OCI-LY7 (cell line): ENCODE data around the gene ARL13A. TPM values are rescaled to one million over a fixed set of nuclear protein-coding genes. Genes with fewer than 3 reads are reported as not detected.

Source experiments
- BruUV-seq: library from RNA; stranded (reverse); fragments of 400-500 nt; replicated peaks from 2 replicates; lab custom pipeline; 2021; lab: Mats Ljungman, UMichigan
- CTCF ChIA-PET: fragments of 300-600 bp; sonication (Branson Sonifier 250); formaldehyde crosslinking; loops from one replicate; lab custom pipeline; 2022; ENCODE audit warnings: antibody characterized with exemption; ENCODE audit not compliant: unreplicated experiment; lab: Charles Lee
- POLR2A ChIA-PET: fragments of 300-600 bp; sonication (Branson Sonifier 250); formaldehyde crosslinking; loops from one replicate; lab custom pipeline; 2022; ENCODE audit warnings: antibody characterized with exemption; lab: Charles Lee
- DNase-seq: peaks from one replicate; pipeline ENCODE4 v3.0.0-alpha.2; 2015; ENCODE audit warnings: low spot score
- H2AFZ ChIP-seq: fragments of 200-600 bp; sonication (generic), shearing (Covaris generic); 2 replicates; pipeline ENCODE4 v1.6.1; 2014; ENCODE audit warnings: mild to moderate bottlenecking, antibody characterized with exemption, low read length, moderate library complexity
- H3K27ac ChIP-seq: fragments of 200-600 bp; sonication (generic); 2 replicates; pipeline ENCODE4 v1.5.1; 2014; ENCODE audit warnings: mixed run types, low read depth, mild to moderate bottlenecking, moderate library complexity, low read length, inconsistent platforms; ENCODE audit not compliant: poor library complexity, severe bottlenecking
- H3K36me3 ChIP-seq: fragments of 200-600 bp; sonication (generic); 2 replicates; pipeline ENCODE4 v1.6.1; 2014; ENCODE audit warnings: mild to moderate bottlenecking, antibody characterized with exemption, low read length, moderate library complexity, mixed read lengths; ENCODE audit not compliant: insufficient read depth
- H3K4me1 ChIP-seq: fragments of 200-600 bp; sonication (generic); 2 replicates; pipeline ENCODE4 v1.5.1; 2014; ENCODE audit warnings: mild to moderate bottlenecking, low read length; ENCODE audit not compliant: insufficient read depth, poor library complexity, severe bottlenecking
- H3K4me2 ChIP-seq: fragments of 200-600 bp; sonication (generic); 2 replicates; pipeline ENCODE4 v1.6.1; 2014; ENCODE audit warnings: mild to moderate bottlenecking, low read length
- H3K4me3 ChIP-seq: fragments of 200-600 bp; sonication (generic); 2 replicates; pipeline ENCODE4 v1.5.1; 2014; ENCODE audit warnings: mild to moderate bottlenecking, low read depth, low read length; ENCODE audit not compliant: poor library complexity, severe bottlenecking
- H3K79me2 ChIP-seq: fragments of 200-600 bp; sonication (generic); 2 replicates; pipeline ENCODE4 v1.6.1; 2016; ENCODE audit warnings: low read depth, mild to moderate bottlenecking, low read length, moderate library complexity, mixed read lengths; ENCODE audit not compliant: insufficient read depth
- H3K9me2 ChIP-seq: fragments of 200-600 bp; sonication (generic); 2 replicates; pipeline ENCODE4 v1.6.1; 2016; ENCODE audit warnings: mild to moderate bottlenecking, low read length, mixed read lengths; ENCODE audit not compliant: insufficient read depth
- H3K9me3 ChIP-seq: fragments of 200-600 bp; sonication (generic); 2 replicates; pipeline ENCODE4 v1.6.1; 2014; ENCODE audit warnings: mild to moderate bottlenecking, mixed run types, low read length, mixed read lengths
- H4K20me1 ChIP-seq: fragments of 200-600 bp; sonication (generic); 2 replicates; pipeline ENCODE4 v1.6.1; 2014; ENCODE audit warnings: mild to moderate bottlenecking, antibody characterized with exemption, low read length, moderate library complexity, mixed read lengths; ENCODE audit not compliant: insufficient read depth
- CTCF ChIP-seq: fragments of 200-600 bp; sonication (generic); conservative IDR thresholded peaks from 2 replicates; pipeline ENCODE4 v1.5.1; 2014; ENCODE audit warnings: mild to moderate bottlenecking, antibody characterized with exemption, low read length, moderate library complexity, mixed read lengths
- EZH2phosphoT487 ChIP-seq: fragments of 200-600 bp; sonication (generic); IDR thresholded peaks from 2 replicates; pipeline ENCODE4 v1.6.1; 2018; ENCODE audit warnings: low read depth, borderline replicate concordance, mild to moderate bottlenecking, mixed run types, antibody characterized with exemption, low read length, moderate library complexity, mixed read lengths
- intact Hi-C: fragments of 100-400 bp; cut with micrococcal nuclease; formaldehyde crosslinking; loops from one replicate; pipeline ENCODE4 v1.10.0; 2022; ENCODE audit not compliant: unreplicated experiment
- total RNA-seq, 2 experiments: library from RNA; depleted of rRNA in 1 of 2; stranded (reverse); fragments of >200 nt in 1 of 2; shearing (Covaris generic) in 1 of 2; gene quantifications; 2 replicates each; pipeline ENCODE4 v1.2.3, GENCODE V29; 2014 to 2022

The ARL13A gene
- total RNA-seq, 2 experiments from 2014 or later, result not detected

DNA sequence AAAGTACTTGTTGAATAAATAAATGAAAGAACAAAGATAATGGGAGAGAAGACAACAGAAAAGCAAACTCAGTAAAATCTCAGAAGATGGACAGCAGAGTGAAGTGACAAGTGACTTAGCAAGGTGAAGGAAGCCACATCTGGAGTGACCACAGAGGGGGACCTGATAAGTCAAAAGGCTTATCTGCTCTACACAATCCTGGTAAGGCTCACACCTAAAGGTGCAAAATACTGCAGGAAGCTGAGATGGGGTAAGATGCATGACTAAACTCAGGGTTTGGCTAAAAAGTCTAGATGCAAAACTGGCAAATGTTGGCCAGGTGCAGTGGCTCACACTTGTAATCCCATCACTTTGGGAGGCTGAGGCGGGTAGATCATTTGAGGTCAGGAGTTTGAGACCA lies 60.2 kb downstream of the ARL13A start:
- H3K79me2 ChIP-seq, result no peaks in the 10 kb centered on the region
- H4K20me1 ChIP-seq, result no peaks in the 10 kb centered on the region
- ChIA-PET POLR2A (no interaction called here), CTCF (no interaction called here)
- no TSS peak for BruUV-seq
- DNase-seq, result no peak
- H3K4me2 ChIP-seq, result no peak overlapping the region
- no peak overlapping the region for H3K27ac ChIP-seq
- intact Hi-C loops, result no loop called here
- H2AFZ ChIP-seq, result no peak overlapping the region
- TF ChIP-seq CTCF (no peak), EZH2phosphoT487 (no peak)
- H3K4me3 ChIP-seq, result no peak overlapping the region
- H3K9me3 ChIP-seq, result no peaks in the 10 kb centered on the region
- H3K9me2 ChIP-seq, result no peaks in the 10 kb centered on the region
- no peaks in the 10 kb centered on the region for H3K4me1 ChIP-seq
- H3K36me3 ChIP-seq, result peaks cover 25% of the 10 kb centered on the region

DNA sequence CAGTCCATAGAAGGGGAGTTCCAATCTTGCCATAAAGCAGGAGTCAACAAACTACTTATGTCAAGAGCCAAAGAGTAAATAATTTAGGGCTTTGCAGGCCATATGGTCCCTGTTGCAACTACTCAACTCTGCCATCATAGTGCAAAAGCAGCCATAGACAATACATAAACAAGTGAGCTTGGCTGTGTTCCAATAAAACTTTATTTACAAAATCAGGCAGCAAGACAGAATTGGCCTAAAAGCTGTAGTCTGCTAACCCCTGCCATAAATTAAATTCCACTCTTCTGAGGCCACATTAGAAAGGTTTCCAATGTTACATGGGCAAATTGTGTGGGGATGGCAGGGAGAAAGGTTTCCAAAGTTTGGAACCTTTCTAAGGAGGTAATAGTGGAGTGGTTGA lies 67.7 kb downstream of the ARL13A start:
- intact Hi-C loops, result no loop called here
- CTCF ChIA-PET, result no interaction called here

More for the DNA sequence above, 67.7 kb downstream of the ARL13A start:
- POLR2A ChIA-PET, result no interaction called here
- Histone ChIP-seq H3K4me1 (no peaks in the 10 kb centered on the region), H4K20me1 (no peaks in the 10 kb centered on the region), H3K36me3 (peaks cover 59% of the 10 kb centered on the region), H3K9me3 (no peaks in the 10 kb centered on the region), H3K79me2 (no peaks in the 10 kb centered on the region), H3K27ac (no peak overlapping the region), H3K9me2 (no peaks in the 10 kb centered on the region), H2AFZ (no peak overlapping the region), H3K4me3 (no peak overlapping the region), H3K4me2 (no peak overlapping the region)
- no peak for TF ChIP-seq CTCF
- no peak for TF ChIP-seq EZH2phosphoT487
- no peak for DNase-seq
- BruUV-seq, result no TSS peak
